ENCODE measurements around the gene MNS1. TPM values are rescaled to one million over a fixed set of nuclear protein-coding genes. Genes with fewer than 3 reads are reported as not detected.

Gene MNS1
- total RNA-seq, 1 donor from 2014 or later = 0.86 TPM

DNA sequence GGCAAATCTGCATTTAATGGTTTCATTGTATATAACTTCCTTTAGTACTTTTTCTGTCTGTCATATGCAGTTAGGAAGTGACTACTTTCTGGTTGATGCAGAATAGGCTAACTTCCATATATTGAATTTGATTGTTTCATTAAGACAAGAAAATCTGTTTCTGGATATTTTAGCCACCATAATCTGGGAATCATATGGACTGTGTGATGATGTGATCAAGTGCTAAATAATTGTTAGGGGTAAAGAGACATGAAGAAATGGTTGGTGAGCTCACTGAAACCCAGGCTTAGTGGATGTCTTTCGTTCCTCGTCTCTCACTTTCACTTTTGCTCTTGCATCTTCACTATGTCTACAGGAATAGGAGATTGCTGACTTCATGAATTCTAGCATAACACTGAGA lies 3.5 kb upstream of the MNS1 start:
- TF ChIP-seq, protein P1, sequence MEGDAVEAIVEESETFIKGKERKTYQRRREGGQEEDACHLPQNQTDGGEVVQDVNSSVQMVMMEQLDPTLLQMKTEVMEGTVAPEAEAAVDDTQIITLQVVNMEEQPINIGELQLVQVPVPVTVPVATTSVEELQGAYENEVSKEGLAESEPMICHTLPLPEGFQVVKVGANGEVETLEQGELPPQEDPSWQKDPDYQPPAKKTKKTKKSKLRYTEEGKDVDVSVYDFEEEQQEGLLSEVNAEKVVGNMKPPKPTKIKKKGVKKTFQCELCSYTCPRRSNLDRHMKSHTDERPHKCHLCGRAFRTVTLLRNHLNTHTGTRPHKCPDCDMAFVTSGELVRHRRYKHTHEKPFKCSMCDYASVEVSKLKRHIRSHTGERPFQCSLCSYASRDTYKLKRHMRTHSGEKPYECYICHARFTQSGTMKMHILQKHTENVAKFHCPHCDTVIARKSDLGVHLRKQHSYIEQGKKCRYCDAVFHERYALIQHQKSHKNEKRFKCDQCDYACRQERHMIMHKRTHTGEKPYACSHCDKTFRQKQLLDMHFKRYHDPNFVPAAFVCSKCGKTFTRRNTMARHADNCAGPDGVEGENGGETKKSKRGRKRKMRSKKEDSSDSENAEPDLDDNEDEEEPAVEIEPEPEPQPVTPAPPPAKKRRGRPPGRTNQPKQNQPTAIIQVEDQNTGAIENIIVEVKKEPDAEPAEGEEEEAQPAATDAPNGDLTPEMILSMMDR (IDR thresholded peaks at IDR 0.05; ENCODE audit: insufficient read depth, low read depth, low read length) = no peak
- no peak for TF ChIP-seq EZH2 (IDR thresholded peaks at IDR 0.05; ENCODE audit: insufficient read depth, low read length)
- Histone ChIP-seq H3K36me3 (ENCODE audit: insufficient read depth, low read length) (no peaks in the 10 kb centered on the region), H3K4me3 (ENCODE audit: insufficient read depth, low read depth, low read length) (no peak overlapping the region), H3K9me3 (ENCODE audit: insufficient read depth, low read depth, low read length) (no peaks in the 10 kb centered on the region), H4K20me1 (ENCODE audit: insufficient read depth, low read length) (no peaks in the 10 kb centered on the region), H3K9ac (ENCODE audit: low read length) (no peak overlapping the region), H2AFZ (ENCODE audit: low read depth, low read length) (no peak overlapping the region), H3K4me2 (ENCODE audit: low read length) (no peak overlapping the region), H3K27me3 (ENCODE audit: insufficient read depth, low read length) (peaks cover 14% of the 10 kb centered on the region), H3K27ac (ENCODE audit: low read depth, low read length) (no peak overlapping the region), H3K79me2 (ENCODE audit: insufficient read depth, low read length) (no peaks in the 10 kb centered on the region), H3K4me1 (ENCODE audit: insufficient read depth, low read length) (peaks cover 7% of the 10 kb centered on the region)
- Mint-ChIP-seq H3K9me3 (ENCODE audit: unreplicated experiment) (no peaks in the 10 kb centered on the region), H3K4me3 (ENCODE audit: unreplicated experiment) (no peak overlapping the region), H3K36me3 (ENCODE audit: low read depth, unreplicated experiment) (no peaks in the 10 kb centered on the region), H3K27ac (ENCODE audit: unreplicated experiment) (no peak overlapping the region), H3K27me3 (ENCODE audit: low read depth, unreplicated experiment) (peaks cover 4% of the 10 kb centered on the region), H3K4me1 (ENCODE audit: low read depth, unreplicated experiment) (peaks cover 6% of the 10 kb centered on the region)
- DNase-seq (ENCODE audit: low read depth) (no peak), FAIRE-seq (no peak)

DNA sequence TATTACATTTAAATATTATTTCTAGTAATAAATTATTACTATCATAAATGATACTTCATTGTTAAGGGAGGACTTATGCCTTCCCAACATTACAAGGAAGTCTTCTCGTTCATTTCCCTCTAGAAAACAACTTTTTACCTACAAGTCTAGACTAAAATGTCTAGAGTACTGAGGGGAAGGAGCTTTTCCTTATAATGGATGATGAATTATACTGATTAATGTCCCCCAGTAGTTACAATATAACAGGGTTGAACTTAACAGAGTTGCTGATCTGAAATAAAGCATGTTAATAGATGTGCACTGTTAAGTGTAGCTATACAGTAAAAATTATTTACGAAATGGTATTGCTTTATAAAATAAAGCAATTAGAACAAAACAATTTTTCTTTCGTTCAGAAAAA lies 2.7 kb upstream of the MNS1 start:
- H3K27ac ChIP-seq (ENCODE audit: low read depth, low read length) = no peak overlapping the region
- no peak overlapping the region for H3K27ac Mint-ChIP-seq (ENCODE audit: unreplicated experiment)
- H3K4me1 Mint-ChIP-seq (ENCODE audit: low read depth, unreplicated experiment) = peaks cover 6% of the 10 kb centered on the region
- H3K9me3 ChIP-seq (ENCODE audit: insufficient read depth, low read depth, low read length) = no peaks in the 10 kb centered on the region
- H3K4me2 ChIP-seq (ENCODE audit: low read length) = no peak overlapping the region
- H2AFZ ChIP-seq (ENCODE audit: low read depth, low read length) = no peak overlapping the region
- no peaks in the 10 kb centered on the region for H4K20me1 ChIP-seq (ENCODE audit: insufficient read depth, low read length)
- no peak overlapping the region for H3K4me3 Mint-ChIP-seq (ENCODE audit: unreplicated experiment)
- peaks cover 14% of the 10 kb centered on the region for H3K27me3 ChIP-seq (ENCODE audit: insufficient read depth, low read length)
- FAIRE-seq = no peak
- H3K4me3 ChIP-seq (ENCODE audit: insufficient read depth, low read depth, low read length) = no peak overlapping the region
- no peaks in the 10 kb centered on the region for H3K79me2 ChIP-seq (ENCODE audit: insufficient read depth, low read length)
- no peak overlapping the region for H3K9ac ChIP-seq (ENCODE audit: low read length)
- H3K4me1 ChIP-seq (ENCODE audit: insufficient read depth, low read length) = peaks cover 7% of the 10 kb centered on the region
- H3K27me3 Mint-ChIP-seq (ENCODE audit: low read depth, unreplicated experiment) = peaks cover 4% of the 10 kb centered on the region
- no peaks in the 10 kb centered on the region for H3K9me3 Mint-ChIP-seq (ENCODE audit: unreplicated experiment)
- DNase-seq (ENCODE audit: low read depth) = no peak
- TF ChIP-seq EZH2 (IDR thresholded peaks at IDR 0.05; ENCODE audit: insufficient read depth, low read length) = no peak
- TF ChIP-seq, protein P1 (IDR thresholded peaks at IDR 0.05; ENCODE audit: insufficient read depth, low read depth, low read length) = no peak
- no peaks in the 10 kb centered on the region for H3K36me3 ChIP-seq (ENCODE audit: insufficient read depth, low read length)
- H3K36me3 Mint-ChIP-seq (ENCODE audit: low read depth, unreplicated experiment) = no peaks in the 10 kb centered on the region

DNA sequence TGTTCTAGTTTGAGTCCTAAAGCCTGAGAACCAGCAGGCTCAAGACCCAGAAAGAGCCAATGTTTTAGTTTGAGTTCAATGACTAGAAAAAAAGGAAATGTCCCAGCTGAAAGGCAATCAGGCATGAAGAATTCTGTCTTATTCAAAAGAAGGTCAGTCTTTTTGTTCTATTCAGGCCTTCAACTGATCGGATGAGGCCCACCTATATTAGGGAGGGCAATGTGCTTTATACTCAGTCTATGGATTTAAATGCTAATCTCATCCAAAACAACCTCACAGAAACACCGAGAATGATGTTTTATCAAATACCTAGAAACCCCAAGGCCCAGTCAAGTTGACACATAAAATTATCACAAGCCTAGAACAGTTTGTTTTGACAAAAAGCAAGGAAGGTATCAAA lies 4.0 kb downstream of the MNS1 start:
- Mint-ChIP-seq H3K36me3 (ENCODE audit: low read depth, unreplicated experiment) (no peaks in the 10 kb centered on the region), H3K27ac (ENCODE audit: unreplicated experiment) (no peak overlapping the region), H3K9me3 (ENCODE audit: unreplicated experiment) (no peaks in the 10 kb centered on the region), H3K4me3 (ENCODE audit: unreplicated experiment) (no peak overlapping the region), H3K27me3 (ENCODE audit: low read depth, unreplicated experiment) (no peaks in the 10 kb centered on the region), H3K4me1 (ENCODE audit: low read depth, unreplicated experiment) (no peaks in the 10 kb centered on the region)
- Histone ChIP-seq H3K79me2 (ENCODE audit: insufficient read depth, low read length) (no peaks in the 10 kb centered on the region), H3K9me3 (ENCODE audit: insufficient read depth, low read depth, low read length) (no peaks in the 10 kb centered on the region), H3K27ac (ENCODE audit: low read depth, low read length) (no peak overlapping the region), H3K36me3 (ENCODE audit: insufficient read depth, low read length) (no peaks in the 10 kb centered on the region), H2AFZ (ENCODE audit: low read depth, low read length) (no peak overlapping the region), H3K9ac (ENCODE audit: low read length) (no peak overlapping the region), H4K20me1 (ENCODE audit: insufficient read depth, low read length) (no peaks in the 10 kb centered on the region), H3K4me3 (ENCODE audit: insufficient read depth, low read depth, low read length) (no peak overlapping the region), H3K4me2 (ENCODE audit: low read length) (no peak overlapping the region), H3K27me3 (ENCODE audit: insufficient read depth, low read length) (no peaks in the 10 kb centered on the region), H3K4me1 (ENCODE audit: insufficient read depth, low read length) (peaks cover 7% of the 10 kb centered on the region)
- DNase-seq (ENCODE audit: low read depth) = no peak
- FAIRE-seq = no peak
- TF ChIP-seq, protein P1 (IDR thresholded peaks at IDR 0.05; ENCODE audit: insufficient read depth, low read depth, low read length) = no peak
- TF ChIP-seq EZH2 (IDR thresholded peaks at IDR 0.05; ENCODE audit: insufficient read depth, low read length) = no peak
